ENCODE data around the gene ZNF580. TPM values are rescaled to one million over a fixed set of nuclear protein-coding genes. Genes with fewer than 3 reads are reported as not detected.

The ZNF580 gene
- total and polyA plus RNA-seq, 2 of the 13 experiments (the other 11 are each of a cell fraction or from before 2014, with no cell fraction given), result 4.4 to 6.0 TPM

DNA sequence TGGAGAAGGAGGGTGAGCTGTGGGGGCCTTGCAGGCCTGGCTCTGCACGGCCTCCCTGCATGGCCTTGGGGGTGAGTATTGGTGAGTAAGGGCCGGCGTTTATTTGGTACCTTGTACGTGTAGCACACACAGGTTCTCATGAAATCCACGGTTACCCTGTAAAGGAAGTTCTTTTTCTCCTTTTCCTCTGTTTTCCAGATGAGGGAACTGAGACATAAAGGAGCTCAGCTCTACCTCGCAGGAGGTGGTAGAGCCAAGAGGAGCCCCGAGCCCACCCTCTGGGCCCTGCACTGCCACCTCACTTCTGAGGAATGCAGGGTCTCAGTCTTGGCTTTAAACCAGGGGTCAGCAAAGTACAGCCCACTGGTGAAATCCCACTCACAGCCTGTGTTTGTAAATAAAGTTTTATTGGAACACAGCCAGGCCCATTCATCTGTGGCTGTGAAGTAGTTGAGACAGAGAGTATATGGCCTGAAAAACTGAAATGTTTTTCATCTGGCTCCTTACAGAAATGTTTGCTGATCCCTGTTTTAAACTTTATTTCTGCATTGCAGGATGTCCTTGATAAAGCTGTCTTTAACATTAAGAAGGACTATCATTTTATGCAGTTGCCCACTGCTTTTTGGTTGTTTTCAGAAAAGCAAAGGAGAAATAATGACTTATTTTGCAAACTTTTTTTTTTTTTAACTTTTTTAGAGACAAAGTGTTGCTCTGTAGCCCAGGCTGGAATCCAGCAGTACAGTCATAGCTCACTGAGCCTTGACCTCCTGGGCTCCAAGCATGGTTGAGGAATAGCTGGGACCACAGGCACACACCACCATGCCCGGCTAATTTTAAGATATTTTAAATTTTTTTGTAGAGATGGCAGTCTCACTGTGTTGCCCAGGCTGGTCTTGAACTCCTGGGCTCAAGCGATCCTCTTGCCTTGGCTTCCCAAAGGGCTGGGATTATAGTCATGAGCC, 40.6 kb downstream of the ZNF580 start:
- in situ Hi-C loops (cut with HindIII; ENCODE audit: extremely low pct_ligation_motif_present, low pct_unique_long_range_greater_than_20kb), result no loop called here
- no TSS peak for BruUV-seq (replicated peaks)
- no peak for TF ChIP-seq HMG20B (CRISPR knock-in tag; conservative IDR thresholded peaks at IDR 0.05)
- TF ChIP-seq, protein P1, sequence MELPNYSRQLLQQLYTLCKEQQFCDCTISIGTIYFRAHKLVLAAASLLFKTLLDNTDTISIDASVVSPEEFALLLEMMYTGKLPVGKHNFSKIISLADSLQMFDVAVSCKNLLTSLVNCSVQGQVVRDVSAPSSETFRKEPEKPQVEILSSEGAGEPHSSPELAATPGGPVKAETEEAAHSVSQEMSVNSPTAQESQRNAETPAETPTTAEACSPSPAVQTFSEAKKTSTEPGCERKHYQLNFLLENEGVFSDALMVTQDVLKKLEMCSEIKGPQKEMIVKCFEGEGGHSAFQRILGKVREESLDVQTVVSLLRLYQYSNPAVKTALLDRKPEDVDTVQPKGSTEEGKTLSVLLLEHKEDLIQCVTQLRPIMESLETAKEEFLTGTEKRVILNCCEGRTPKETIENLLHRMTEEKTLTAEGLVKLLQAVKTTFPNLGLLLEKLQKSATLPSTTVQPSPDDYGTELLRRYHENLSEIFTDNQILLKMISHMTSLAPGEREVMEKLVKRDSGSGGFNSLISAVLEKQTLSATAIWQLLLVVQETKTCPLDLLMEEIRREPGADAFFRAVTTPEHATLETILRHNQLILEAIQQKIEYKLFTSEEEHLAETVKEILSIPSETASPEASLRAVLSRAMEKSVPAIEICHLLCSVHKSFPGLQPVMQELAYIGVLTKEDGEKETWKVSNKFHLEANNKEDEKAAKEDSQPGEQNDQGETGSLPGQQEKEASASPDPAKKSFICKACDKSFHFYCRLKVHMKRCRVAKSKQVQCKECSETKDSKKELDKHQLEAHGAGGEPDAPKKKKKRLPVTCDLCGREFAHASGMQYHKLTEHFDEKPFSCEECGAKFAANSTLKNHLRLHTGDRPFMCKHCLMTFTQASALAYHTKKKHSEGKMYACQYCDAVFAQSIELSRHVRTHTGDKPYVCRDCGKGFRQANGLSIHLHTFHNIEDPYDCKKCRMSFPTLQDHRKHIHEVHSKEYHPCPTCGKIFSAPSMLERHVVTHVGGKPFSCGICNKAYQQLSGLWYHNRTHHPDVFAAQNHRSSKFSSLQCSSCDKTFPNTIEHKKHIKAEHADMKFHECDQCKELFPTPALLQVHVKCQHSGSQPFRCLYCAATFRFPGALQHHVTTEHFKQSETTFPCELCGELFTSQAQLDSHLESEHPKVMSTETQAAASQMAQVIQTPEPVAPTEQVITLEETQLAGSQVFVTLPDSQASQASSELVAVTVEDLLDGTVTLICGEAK (IDR thresholded peaks at IDR 0.05), result peak; percentile 66
- TF ChIP-seq, protein P1 (CRISPR knock-in tag; IDR thresholded peaks at IDR 0.05), result peak; percentile 99
- ATAC-seq, result no peak
- DNase-seq (ENCODE audit: low spot score), result no peak
- Histone ChIP-seq H3K79me2 (ENCODE audit: insufficient read depth, low read length) (peaks cover 67% of the 10 kb centered on the region), H2AFZ (ENCODE audit: low read length) (no peak overlapping the region), H3K27me3 (ENCODE audit: control insufficient read depth in 1 of 2, insufficient read depth in 2 of 2, low read length in 2 of 2) (no peaks in the 10 kb centered on the region), H3K36me3 (replicated peaks in 1 of 2; ENCODE audit: control insufficient read depth in 1 of 2, insufficient read depth in 2 of 2, low read length in 2 of 2) (peaks cover 28 to 65% of the 10 kb centered on the region in 2 experiments), H3K9ac (ENCODE audit: insufficient read depth, low read depth, low read length) (no peak overlapping the region), H3K9me3 (ENCODE audit: low read length) (no peaks in the 10 kb centered on the region), H3K4me1 (ENCODE audit: insufficient read depth, low read length) (peaks cover 81% of the 10 kb centered on the region), H3K27ac (ENCODE audit: extremely low read length, insufficient read depth, low read length) (peak overlapping the region; percentile 49), H3K4me2 (ENCODE audit: low read depth, low read length) (no peak overlapping the region), H3K4me3 (replicated peaks in 1 of 3; ENCODE audit: insufficient read depth in 1 of 3, low read depth in 2 of 3, low read length in 3 of 3) (no peak overlapping the region), H4K20me1 (ENCODE audit: insufficient read depth, low read length) (no peaks in the 10 kb centered on the region; the same call in 1 of the 2 replicates)
- ChIA-PET CTCF (ENCODE audit: low intra/inter-chr PET ratio, low total read pairs) (no interaction called here), POLR2A (interaction anchor here (1.2 kb wide), 1 partner anchor 27 kb away, joined by 4 read pairs; no protein-coding TSS in a partner anchor)
- intact Hi-C loops (cut with micrococcal nuclease; ENCODE audit: unreplicated experiment), result no loop called here
- no peak for FAIRE-seq
- 87% methylated on average over 9 of the region's 9 CpGs for WGBS (ENCODE audit: low lambda C conversion rate)
